ENCODE measurements around the gene PLCG1. TPM values are rescaled to one million over a fixed set of nuclear protein-coding genes. Genes with fewer than 3 reads are reported as not detected.

Gene PLCG1
- total and polyA plus RNA-seq, 4 donors = 2.0 to 30.4 (median 16.1) TPM

GRCh38 chr20:41172296-41173140 is 35.2 kb downstream of the PLCG1 start:
- DNase-seq (ENCODE audit: low spot score) = peak; percentile 32
- no peak overlapping the region for H3K9ac ChIP-seq (ENCODE audit: low read depth in 1 of 2, low read length in 2 of 2)
- H3K27me3 ChIP-seq (ENCODE audit: control insufficient read depth in 4 of 4, insufficient read depth in 4 of 4, low read length in 3 of 4) = no peaks in the 10 kb centered on the region

GRCh38 chr20:41173161-41173721 is 35.9 kb downstream of the PLCG1 start:
- Histone ChIP-seq H3K9ac (ENCODE audit: low read depth in 1 of 2, low read length in 2 of 2) (no peak overlapping the region), H3K9me3 (ENCODE audit: control insufficient read depth in 4 of 4, low read length in 3 of 4) (no peaks in the 10 kb centered on the region), H3K27ac (ENCODE audit: low read depth in 1 of 2, low read length in 2 of 2) (peak overlapping the region in 1 of 2 donors; percentile 10), H3K36me3 (ENCODE audit: control insufficient read depth in 4 of 4, insufficient read depth in 3 of 4, low read depth in 1 of 4, low read length in 3 of 4) (peaks cover 1 to 39% (median 6%) of the 10 kb centered on the region in 4 donors), H3K27me3 (ENCODE audit: control insufficient read depth in 4 of 4, insufficient read depth in 4 of 4, low read length in 3 of 4) (no peaks in the 10 kb centered on the region), H3K4me1 (ENCODE audit: control insufficient read depth in 4 of 4, insufficient read depth in 4 of 4, low read length in 3 of 4) (peaks cover 0 to 5% (median 0%) of the 10 kb centered on the region in 4 donors), H3K4me3 (ENCODE audit: low read depth in 1 of 3, low read length in 3 of 3) (no peak overlapping the region)
- TF ChIP-seq RXRA (IDR thresholded peaks at IDR 0.05) = peak in 1 of 2 donors; percentile 13
- peak; percentile 94 for TF ChIP-seq CTCF (IDR thresholded peaks at IDR 0.05; ENCODE audit: low read depth, low read length, missing input control)
- TF ChIP-seq FOXA2 (IDR thresholded peaks at IDR 0.05) = no peak
- no peak for TF ChIP-seq REST (IDR thresholded peaks at IDR 0.05)
- no peak for TF ChIP-seq YY1 (IDR thresholded peaks at IDR 0.05)
- TF ChIP-seq RAD21 (IDR thresholded peaks at IDR 0.05) = peak; percentile 98 to 99
- TF ChIP-seq TAF1 (conservative IDR thresholded peaks at IDR 0.05) = no peak
- DNase-seq (ENCODE audit: low spot score) = peak; percentile 86
- WGBS = 17% methylated on average over 9 of the region's 9 CpGs

More at GRCh38 chr20:41172296-41173140, 35.2 kb downstream of the PLCG1 start:
- H3K9me3 ChIP-seq (ENCODE audit: control insufficient read depth in 4 of 4, low read length in 3 of 4) = no peaks in the 10 kb centered on the region
- no peak for TF ChIP-seq HNF4A (conservative IDR thresholded peaks at IDR 0.05)
- peak; percentile 13 for TF ChIP-seq NR2F2 (IDR thresholded peaks at IDR 0.05)
- TF ChIP-seq TAF1 (conservative IDR thresholded peaks at IDR 0.05) = no peak
- no peak for TF ChIP-seq HNF4G (IDR thresholded peaks at IDR 0.05)
- no peak for TF ChIP-seq GABPA (IDR thresholded peaks at IDR 0.05 in 1 of 2, conservative IDR thresholded peaks at IDR 0.05 in 1 of 2)
- TF ChIP-seq SP1 (IDR thresholded peaks at IDR 0.05) = no peak
- no peak for TF ChIP-seq FOXA1 (IDR thresholded peaks at IDR 0.05)
- peaks cover 0 to 5% (median 0%) of the 10 kb centered on the region in 4 donors for H3K4me1 ChIP-seq (ENCODE audit: control insufficient read depth in 4 of 4, insufficient read depth in 4 of 4, low read length in 3 of 4)
- 80% methylated on average over 18 of the region's 18 CpGs for WGBS
- no peak overlapping the region for H3K4me3 ChIP-seq (ENCODE audit: low read depth in 1 of 3, low read length in 3 of 3)
- peaks cover 4 to 39% (median 6%) of the 10 kb centered on the region in 4 donors for H3K36me3 ChIP-seq (ENCODE audit: control insufficient read depth in 4 of 4, insufficient read depth in 3 of 4, low read depth in 1 of 4, low read length in 3 of 4)
- peak overlapping the region; percentile 36 to 48 for H3K27ac ChIP-seq (ENCODE audit: low read depth in 1 of 2, low read length in 2 of 2)

Data from liver (tissue), 9 donors.